HL-60 (cell line): ENCODE measurements around the gene ANKRD44.

Experiments
- CTCF ChIP-seq: IDR thresholded peaks from one replicate; pipeline ENCODE4 v1.5.1; 2011; ENCODE audit warnings: low read length, control low read depth, inconsistent platforms; ENCODE audit not compliant: insufficient read depth
- GABPA ChIP-seq: IDR thresholded peaks from 2 replicates; pipeline ENCODE4 v1.6.1; 2012; ENCODE audit warnings: low read depth
- POLR2AphosphoS5 ChIP-seq: IDR thresholded peaks from 2 replicates; pipeline ENCODE4 v1.6.1; 2012; ENCODE audit warnings: low read depth
- REST ChIP-seq: IDR thresholded peaks from 2 replicates; pipeline ENCODE4 v1.6.1; 2012; ENCODE audit warnings: low read depth; ENCODE audit not compliant: insufficient replicate concordance
- SPI1 ChIP-seq: IDR thresholded peaks from 2 replicates; pipeline ENCODE4 v1.6.1; 2012; ENCODE audit warnings: low read depth, mild to moderate bottlenecking, borderline replicate concordance

- TF ChIP-seq CTCF (no peak), POLR2AphosphoS5 (no peak), GABPA (no peak), REST (no peak), SPI1 (no peak)
Observed at GRCh38 chr2:197251576-197251975, 59.0 kb downstream of the ANKRD44 start.
